GM18499 (cell line): ENCODE data around the gene CRLF1.

Source experiments
- ATAC-seq: cut with Tn5 transposase; IDR thresholded peaks from one replicate; pipeline ENCODE4 v1.9.1; 2021; ENCODE audit warnings: moderate number of reproducible peaks; ENCODE audit not compliant: insufficient read depth, unreplicated experiment

The CRLF1 gene

GRCh38 chr19:18636969-18637629 is 30.5 kb upstream of the CRLF1 start, which contains the start of gene KLHL26:
Gene KLHL26, plus strand, starts transcription at chr19:18637028. Its CDS starts 27 bp downstream, at chr19:18637055.
- ATAC-seq: no peak

DNA sequence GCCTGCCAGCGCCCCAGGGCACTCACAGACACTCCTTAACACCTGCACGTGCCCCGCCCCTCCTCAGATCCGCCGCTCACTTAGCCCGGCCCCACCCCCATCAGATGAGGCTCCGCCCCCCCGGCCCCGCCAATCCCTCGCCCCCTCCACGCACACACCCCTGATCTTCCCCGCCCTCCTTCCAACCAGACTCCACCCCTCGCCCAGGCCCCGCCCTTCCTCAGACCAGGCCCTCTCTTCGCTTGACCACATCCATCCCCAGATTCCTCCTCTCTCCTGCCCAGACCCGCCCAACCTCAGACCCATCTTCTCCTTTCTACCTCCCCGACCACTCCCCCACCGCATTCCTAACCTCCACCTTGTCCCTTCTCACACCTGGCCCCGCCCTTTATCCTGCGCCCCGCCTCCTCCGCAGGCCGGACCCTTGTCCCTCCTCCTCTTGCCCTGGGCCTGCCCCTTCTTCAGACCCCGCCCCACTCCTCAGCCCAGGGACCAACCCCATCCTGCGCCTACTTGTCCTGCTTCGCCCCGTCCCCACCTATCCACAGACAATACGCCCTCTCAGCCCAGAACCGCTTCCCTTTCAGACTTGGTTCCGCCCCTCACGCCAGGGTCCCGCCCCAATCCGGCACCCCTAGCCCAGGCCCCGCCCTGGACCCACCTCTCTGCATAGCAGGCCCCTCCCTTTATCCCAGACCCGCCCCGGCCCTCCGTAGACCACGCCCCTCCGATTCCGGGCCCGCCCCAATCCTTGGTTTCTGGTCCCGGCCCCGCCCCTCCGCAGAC is 29.8 kb upstream of the CRLF1 start:
- ATAC-seq: peak; percentile 51

DNA sequence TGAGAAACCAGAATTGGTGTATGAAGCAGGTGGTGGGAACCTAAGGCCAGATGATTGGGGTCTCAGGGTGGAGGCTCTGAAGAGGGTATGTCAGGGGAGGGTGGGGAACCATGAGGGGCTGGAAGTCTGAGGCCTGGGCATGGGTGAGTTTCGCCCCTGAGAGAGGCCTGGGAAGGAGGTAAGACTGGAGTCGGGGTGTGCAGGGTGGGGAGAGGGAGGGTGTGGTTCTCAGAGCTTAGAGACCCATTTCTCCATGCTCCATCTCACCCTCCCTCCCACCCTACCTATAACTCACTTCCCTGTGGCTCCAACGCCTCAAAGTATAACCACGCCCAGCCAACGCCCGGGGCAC is 29.2 kb upstream of the CRLF1 start:
- ATAC-seq: no peak

DNA sequence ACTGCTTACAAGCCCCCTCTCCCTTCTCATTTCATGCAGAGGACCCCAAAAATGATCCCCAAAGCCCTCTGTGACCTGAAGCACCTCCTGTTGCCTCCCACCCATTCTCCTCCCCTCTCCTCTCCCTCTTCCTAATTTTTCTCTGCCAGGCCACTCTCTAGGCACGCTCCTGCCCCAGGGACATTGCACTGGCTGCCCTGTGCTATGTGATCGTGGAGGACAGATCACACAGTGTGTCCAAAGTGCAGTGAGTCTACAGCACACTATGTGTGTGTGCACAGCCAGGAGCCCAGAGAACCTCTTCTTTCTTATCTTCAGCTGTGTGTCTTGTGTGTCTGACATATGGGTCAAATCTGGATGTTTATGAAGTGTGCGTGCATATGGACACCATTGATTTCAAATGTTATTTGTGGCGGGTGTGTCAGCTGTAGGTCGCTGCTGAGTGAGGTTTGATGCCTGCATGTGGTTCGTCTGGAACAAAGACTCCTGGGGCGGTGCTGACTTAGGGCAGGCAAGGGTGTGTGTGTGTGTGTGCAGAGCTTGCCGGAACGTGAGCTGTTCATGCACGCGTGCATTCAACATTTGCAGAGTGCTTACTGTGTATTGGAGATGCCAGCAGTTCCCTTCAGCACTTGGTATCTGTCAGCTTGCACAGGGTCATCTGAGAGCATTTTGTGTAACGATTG is 28.2 kb upstream of the CRLF1 start:
- no peak for ATAC-seq

DNA sequence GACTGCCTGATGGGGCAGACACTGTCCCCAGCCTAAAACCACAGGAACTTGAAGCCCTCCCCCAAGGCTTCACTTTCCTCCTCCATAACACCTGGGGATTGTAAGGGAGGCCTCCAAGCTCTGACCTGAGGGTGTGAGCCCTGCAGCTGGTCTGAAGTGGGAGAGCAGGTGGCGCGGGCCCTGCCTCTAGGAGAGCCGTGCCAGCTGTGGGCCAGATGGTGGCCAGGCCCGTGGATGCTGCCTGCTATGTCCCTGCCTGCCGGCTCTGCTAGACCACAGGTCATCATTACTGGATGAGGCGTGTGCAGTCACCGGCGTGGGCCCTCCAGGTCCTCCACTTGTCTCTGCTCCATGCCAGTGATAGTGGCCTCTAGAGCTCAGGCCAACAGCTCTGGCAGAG is 26.7 kb upstream of the CRLF1 start:
- no peak for ATAC-seq

DNA sequence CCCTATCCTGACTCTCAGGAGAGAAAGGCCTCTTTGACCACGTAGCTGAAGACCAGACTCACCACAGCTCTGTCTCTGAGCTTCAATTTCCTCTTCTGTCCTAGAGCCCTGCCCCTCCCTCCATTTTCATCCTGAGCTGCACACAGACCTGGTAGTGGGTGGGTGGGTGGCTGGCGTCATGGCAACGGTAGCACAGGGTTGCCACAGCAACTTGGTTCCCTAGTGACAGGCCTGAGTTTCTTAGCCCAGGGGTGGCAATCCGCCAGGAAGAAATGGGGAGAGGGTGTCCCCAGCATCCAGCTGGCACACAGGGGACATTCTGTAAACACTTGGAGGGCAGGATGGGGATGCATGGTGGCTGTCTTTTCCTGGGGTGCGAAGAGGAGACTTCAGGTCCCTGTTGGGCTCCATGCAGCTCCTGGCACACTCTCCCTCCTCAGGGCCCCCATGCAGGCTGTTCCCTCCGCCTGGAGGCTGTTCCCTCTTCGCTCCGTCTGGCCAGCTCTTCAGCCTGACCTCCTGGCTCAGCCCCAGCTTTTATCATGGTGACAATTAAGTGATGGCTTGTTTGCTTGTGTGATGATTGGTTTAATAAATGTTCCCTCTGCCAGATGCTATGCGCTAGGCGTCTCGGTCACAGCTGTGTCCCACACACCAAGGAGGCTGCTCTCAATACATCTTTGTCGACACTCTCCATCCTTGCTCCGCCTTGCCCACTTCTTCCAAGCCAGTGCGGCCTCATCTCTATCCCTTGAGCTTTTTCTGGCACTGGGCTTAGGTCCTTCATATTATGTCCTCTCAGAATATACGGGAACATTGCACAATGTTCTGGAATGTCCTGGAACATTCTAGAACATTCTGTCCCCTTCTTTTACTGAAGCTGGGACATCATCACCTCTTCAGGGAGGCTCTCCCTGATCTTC is 22.8 kb upstream of the CRLF1 start:
- no peak for ATAC-seq

DNA sequence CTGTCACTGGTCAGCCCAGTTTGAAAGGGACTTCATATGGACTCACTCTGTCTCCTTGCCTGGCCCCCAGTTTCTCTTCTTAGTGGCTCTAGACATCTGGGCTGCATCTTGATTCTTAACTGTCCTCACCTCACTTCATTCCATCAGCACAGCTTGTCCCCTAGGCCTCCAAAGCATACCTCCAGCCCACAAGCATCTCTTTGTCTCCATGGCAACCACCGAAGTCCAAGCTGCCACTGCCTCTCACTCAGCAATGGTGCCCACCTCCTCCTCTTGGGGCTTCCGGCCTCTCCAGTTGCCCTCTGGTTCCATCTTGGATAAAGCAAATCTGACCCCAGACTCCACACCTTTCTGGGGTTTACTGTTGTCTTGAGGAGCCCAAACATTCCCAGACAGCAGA is 20.3 kb upstream of the CRLF1 start:
- no peak for ATAC-seq

DNA sequence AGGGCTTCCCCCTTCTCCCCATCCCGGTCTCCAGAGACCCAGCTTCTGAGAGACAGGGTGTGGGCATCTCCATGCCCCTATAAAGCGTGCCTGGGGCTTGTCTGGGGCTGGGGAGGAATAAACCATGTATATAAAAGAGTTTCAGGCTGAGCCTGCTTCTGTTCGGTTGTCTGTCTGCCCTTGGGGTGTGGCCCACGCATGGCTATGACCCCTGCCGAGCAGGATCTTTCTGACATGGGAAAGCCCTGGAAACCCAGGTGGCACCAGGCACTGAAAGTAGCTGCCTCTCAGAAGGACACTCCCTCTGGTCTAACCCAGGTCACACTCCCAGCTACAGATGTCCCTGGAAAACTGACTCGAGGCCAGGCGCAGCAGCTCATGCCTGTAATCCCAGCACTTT is 14.3 kb upstream of the CRLF1 start:
- no peak for ATAC-seq

- ATAC-seq: no peak
These were observed 13.7 kb upstream of the CRLF1 start for GRCh38 chr19:18620311-18620710.

DNA sequence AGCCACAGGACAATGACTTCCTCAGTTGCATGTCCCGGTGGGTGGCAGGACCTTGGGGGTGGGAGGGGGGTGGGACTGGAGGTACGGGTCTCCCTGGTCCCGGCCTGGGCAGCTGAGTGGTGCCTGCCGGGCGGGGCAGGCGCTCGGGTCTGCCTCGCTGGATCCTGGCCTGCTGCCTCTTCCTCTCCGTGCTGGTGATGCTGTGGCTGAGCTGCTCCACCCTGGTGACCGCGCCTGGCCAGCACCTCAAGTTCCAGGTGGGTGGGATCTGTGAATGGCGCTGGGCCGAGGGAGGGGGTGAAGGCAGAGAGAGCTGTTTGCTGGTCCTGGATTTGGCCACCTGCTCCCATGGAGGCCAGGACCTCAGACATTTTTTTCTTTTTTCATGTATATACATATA is 11.6 kb upstream of the CRLF1 start:
- no peak for ATAC-seq

DNA sequence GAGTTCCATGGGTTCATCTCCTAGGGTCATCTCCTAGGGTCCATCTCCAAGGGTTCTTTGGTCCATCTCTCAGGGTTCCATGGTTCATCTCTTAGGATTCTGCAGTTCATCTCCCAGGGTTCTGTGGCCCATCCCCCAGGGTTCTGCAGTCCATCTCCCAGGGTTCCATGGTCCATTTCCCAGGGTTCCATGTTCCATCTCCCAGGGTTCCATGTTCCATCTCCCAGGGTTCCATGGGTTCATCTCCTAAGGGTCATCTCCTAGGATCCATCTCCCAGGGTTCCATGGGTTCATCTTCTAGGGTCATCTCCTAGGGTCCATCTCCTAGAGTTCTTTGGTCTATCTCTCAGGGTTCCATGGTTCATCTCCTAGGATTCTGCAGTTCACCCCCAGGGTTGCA is 11.0 kb upstream of the CRLF1 start:
- no peak for ATAC-seq

DNA sequence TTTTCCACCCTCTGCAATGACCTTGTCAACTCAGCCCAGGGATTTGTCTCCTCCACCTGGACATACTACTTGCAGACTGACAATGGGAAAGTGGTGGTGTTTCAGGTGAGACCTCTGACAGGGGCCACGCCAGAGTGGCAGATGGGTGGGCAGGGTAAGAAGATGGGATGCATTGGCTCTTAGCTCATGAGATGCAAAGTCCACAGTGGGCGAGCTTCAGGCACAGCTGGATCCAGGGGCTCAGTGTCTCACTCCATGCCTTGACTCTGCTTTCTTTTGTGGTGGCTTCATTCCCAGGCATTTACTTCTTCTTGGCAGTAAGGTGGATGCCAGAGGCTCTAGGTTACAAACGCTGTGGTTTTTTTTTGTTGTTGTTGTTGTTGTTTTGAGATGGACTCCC is 9.4 kb upstream of the CRLF1 start:
- no peak for ATAC-seq

DNA sequence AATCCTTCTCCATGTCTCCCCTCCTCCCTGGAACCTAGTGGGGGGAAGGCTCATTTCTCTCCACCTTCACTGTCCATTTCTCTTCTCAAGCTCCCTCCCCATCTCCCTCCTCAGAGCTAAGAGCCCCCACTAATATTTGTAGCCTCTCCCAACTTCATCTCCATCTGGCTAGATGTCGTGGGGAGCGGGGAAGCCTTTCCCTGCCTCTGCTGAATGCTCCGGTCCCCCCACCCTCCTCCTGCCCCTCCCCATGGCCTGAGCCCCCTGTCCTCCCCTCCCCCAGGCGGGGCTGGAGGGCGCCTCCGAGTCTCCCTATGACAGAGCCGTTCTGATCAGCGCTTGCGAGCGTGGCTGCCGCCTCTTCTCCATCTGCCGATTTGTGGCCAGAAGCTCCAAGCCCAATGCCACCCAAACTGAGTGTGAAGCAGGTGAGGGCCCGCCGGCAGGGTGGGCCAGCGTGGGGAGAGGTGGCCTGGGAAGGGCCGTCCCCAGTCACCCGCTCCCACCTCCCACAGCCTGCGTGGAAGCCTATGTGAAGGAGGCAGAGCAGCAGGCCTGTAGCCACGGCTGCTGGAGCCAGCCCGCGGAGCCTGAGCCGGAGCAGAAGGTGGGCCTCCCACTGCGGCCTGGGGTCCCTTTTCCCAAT is 7.1 kb upstream of the CRLF1 start:
- no peak for ATAC-seq

GRCh38 chr19:18612772-18613588 is 6.4 kb upstream of the CRLF1 start, which contains the start of gene TMEM59L:
Gene TMEM59L, plus strand, starts transcription at chr19:18612870. Its CDS starts 89 bp downstream, at chr19:18612959.
- ATAC-seq: no peak

- ATAC-seq: no peak
These were observed 5.6 kb upstream of the CRLF1 start for GRCh38 chr19:18612051-18612771.

- no peak for ATAC-seq
These were observed 4.9 kb upstream of the CRLF1 start for GRCh38 chr19:18611327-18612050.

DNA sequence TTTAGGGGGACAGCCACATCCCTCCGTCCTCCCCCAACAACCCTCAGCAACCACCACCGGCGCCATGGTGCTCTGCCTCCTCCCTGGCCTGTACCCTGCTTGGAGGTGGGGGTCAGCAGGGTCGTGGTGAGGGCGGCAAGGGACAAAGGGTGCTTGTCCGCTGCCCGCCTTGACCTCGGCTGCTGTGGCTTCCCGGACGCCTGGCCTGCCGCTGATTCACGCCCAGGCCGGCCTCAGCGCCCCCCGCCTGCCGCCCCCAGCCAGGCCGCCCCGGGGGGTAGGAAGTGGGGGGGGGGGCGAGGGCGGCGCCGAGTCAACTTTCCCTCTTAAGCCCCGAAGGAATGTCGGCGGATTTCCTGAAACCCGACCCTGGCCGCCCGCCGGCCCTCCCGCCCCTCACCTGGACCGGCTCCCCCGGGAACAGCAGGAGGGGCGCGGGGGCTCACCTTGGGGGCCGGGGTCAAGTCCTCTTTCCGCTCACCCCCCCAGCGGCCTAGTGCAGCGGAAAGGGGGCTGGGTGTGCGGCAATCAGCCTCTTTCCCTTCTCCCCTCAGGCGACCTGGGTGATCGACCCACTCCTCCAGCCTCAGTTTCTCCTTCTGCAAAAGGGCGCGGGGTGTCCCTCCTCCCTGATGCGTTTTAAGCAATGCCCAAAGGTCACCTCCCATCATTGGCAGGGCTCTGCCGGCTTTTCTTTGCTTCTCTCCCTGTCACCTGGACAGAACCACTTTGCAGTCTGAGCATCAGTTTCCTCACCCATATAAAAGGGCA is 4.1 kb upstream of the CRLF1 start:
- ATAC-seq: no peak
